VCaP (cell line): ENCODE results near the gene PARP3.
"Not testable (repeated sequence)": the region's sequence is repeated elsewhere in the genome, so short reads cannot be mapped to it uniquely, and the experiment has no call there.

ENCODE experiments used
- H3K27ac ChIP-seq: fragments of 450-650 bp; 2 replicates; pipeline ENCODE4 v1.5.1; 2017
- TF ChIP-seq, protein P1 (sequence below): fragments of 450-650 bp; conservative IDR thresholded peaks from 2 replicates; pipeline ENCODE4 v1.5.1; 2017; ENCODE audit warnings: mild to moderate bottlenecking, moderate library complexity

Gene PARP3

DNA sequence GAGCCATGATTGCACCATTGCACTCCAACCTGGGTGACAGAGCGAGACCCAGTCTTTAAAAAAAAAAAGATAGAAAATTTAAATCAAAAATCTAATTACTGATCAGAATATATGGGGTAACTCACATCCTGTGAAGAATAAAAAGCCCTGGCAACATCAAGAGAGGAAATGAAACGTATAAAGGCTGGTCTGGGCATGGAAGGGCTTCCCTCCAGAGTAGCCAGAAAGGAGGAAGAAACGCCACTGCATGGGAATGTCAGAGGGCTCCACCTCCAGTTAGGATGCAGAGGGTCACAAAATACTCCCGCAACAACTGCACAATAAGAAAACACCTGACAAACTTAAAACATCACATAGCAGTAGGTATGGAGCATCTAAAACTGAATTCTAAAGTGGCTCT, 34.1 kb upstream of the PARP3 start:
- H3K27ac ChIP-seq = no peak overlapping the region
- TF ChIP-seq, protein P1, sequence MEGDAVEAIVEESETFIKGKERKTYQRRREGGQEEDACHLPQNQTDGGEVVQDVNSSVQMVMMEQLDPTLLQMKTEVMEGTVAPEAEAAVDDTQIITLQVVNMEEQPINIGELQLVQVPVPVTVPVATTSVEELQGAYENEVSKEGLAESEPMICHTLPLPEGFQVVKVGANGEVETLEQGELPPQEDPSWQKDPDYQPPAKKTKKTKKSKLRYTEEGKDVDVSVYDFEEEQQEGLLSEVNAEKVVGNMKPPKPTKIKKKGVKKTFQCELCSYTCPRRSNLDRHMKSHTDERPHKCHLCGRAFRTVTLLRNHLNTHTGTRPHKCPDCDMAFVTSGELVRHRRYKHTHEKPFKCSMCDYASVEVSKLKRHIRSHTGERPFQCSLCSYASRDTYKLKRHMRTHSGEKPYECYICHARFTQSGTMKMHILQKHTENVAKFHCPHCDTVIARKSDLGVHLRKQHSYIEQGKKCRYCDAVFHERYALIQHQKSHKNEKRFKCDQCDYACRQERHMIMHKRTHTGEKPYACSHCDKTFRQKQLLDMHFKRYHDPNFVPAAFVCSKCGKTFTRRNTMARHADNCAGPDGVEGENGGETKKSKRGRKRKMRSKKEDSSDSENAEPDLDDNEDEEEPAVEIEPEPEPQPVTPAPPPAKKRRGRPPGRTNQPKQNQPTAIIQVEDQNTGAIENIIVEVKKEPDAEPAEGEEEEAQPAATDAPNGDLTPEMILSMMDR = no peak

DNA sequence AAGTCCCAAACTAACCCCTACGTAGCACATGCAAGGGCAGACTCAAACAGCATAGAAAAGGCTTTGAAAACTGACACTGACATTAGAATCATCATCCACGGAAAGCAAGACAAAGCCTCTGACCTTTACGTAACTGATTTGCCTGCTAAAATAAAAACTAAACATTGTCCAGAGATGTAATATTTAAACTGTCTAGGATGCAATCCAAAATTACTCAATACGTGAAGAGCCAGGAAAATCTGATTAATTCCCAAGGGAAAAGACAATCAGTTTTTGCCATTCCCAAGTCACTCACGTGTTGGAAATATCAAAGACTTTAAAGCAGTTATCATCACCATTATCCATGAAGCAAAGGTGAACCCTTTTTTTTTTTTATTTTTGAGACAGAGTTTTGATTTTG, 25.7 kb upstream of the PARP3 start:
- TF ChIP-seq, protein P1 = no peak
- no peak overlapping the region for H3K27ac ChIP-seq

DNA sequence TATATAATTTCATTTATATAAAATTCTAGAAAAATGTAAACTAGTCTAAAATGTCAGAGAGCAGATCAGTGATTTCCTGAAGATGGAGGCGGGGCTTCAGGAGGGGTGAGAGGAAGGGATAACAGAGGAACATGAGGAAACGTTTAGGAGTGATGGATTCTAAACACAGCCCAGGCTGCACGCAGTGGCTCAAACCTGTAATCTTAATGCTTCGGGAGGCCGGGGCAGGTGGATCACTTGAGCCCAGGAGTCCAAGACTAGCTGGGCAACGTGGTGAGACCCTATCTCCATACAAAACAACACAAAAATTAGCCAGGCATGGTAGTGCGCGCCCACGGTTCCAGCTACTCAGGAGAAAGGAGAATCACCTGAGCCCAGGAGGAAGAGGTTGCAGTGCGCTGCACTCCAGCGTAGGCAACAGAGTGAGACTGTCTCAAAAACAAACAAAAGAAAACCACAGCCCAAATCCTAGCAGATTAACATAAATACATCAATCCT, 21.0 kb upstream of the PARP3 start:
- H3K27ac ChIP-seq = no peak overlapping the region
- TF ChIP-seq, protein P1 = no peak

DNA sequence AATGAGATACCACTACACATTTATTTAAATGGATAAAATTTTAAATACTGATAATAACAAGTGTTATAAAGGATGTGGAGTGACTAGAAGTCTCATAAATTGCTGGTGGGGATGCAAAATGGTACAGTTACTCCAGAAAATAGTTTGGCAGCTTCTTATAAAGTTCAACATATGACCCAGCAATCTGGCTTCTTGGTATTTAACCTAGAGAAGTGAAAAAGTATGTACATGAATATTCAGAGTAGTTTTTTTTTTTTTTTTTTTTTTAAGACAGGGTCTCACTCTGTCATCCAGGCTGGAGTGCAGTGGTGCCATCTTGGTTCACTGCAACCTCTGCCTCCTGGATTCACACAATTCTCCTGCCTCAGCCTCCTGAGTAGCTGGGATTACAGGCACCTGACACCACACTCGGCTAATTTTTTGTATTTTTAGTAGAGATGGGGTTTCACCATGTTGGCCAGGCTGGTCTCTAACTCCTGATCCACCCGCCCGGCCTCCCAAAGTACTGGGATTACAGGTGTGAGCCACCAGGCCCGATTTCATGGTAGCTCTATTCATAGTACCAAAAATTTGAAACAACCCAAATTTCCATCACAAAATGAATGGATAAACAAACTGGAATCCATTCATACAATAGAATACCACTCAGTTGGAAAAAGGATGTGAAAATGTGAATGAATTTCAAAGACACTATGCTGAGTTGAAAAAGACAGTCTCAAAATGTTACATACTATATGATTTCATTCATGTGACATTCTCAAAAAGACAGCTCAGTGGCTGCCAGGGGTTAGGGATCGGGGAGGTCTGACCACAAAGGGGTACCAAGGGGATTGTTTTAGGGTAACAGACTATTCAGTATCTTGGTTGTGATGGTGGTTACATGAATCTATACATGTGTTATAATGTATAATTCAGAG, 14.8 kb upstream of the PARP3 start:
- TF ChIP-seq, protein P1 = no peak
- no peak overlapping the region; the same call in 1 of the 2 replicates for H3K27ac ChIP-seq

DNA sequence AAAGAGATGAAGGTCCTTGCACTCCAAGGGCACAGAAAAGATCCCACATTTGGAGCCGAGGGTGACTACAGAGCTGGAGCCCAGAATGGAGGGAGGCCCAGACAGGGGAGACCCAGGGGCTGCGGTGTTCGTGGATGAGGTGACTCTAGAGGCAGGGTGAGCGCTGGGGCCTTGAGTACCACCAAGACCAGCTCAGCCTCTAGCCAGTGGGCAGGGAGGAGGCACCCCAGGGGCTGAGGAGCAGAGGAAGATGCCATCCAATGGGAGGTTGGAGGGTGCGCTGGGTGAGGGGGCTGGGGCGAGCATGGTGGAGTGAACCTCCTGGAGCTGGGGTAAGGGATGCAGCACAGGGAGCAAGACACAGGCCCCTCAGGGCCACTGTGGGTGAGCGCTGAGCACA, 13.7 kb upstream of the PARP3 start:
- TF ChIP-seq, protein P1 = no peak
- H3K27ac ChIP-seq = no peak overlapping the region

DNA sequence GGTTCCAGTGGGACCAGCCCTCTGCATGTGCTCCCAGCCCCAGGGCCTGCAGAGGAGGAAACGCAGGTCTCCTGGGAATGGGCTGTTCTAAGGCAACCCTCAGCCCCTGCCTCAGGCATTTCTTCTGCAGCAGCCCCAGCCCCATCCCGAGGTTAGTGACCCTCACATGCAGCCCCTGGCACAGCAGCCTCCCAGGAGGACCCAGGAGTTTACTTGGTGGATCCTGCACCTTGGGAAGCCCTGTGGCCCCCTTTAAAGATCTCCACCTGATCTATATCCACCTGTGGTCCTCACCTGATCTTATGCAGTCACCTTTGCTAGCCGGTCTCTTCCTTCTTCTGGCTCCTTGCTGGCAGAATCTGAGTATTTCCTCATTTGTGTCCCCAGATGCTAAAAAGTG, 13.2 kb upstream of the PARP3 start:
- H3K27ac ChIP-seq = not testable (repeated sequence)

DNA sequence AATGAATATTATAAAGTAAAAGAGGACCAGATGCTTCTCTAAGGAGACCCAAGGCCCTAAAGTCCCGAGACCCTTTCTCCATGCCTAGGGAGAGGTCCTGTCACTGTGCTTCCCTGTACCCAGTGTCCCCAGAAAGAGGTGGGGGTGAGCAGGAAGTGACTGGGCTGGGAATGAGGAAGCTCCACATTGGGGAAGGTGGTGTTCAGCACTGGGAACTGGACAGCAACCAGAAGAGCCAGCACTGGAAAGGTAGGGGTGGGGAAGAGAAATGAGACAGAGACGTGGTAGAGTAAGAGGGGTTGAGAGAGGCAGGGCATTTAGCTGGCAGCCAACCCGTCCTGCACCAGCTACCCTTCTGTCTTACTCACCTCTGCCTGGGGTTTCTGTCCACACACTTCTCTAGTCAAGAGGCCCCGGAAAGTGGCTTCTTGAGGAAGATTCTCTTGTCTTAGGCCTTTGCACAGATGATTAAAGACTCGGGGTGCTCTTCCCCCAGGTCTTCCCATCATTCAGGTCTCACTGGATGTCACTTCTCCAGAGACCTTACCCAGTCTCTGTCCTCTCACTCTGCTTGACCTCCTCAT, 12.7 kb upstream of the PARP3 start:
- TF ChIP-seq, protein P1 = no peak
- no peak overlapping the region for H3K27ac ChIP-seq

DNA sequence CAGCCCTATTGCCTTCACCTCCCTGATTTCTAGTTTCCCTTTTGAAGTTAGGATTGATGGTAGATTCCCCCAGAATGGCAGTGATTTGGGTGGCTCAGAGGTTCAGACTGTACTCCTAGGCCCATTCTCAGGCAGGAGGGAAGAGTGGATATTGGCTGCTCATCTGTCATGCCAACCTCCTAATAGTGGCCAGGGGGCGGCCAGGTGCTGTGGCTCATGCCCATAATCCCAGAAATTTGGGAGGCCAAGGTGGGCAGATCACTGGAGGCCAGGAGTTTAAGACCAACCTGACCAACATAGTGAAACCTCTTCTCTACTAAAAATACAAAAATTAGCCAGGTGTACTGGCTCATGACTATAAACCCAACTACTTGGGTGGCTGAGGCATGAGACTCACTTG, 11.7 kb upstream of the PARP3 start:
- TF ChIP-seq, protein P1 = no peak
- no peak overlapping the region for H3K27ac ChIP-seq
